HG02840 (cell line): ENCODE measurements around the gene ABCA1.

Experiments used
- ATAC-seq: cut with Tn5 transposase; IDR thresholded peaks from one replicate; pipeline ENCODE4 v1.9.1; 2021; ENCODE audit warnings: mild to moderate bottlenecking, moderate library complexity, moderate number of reproducible peaks; ENCODE audit not compliant: unreplicated experiment, low FRiP score

Gene ABCA1

DNA sequence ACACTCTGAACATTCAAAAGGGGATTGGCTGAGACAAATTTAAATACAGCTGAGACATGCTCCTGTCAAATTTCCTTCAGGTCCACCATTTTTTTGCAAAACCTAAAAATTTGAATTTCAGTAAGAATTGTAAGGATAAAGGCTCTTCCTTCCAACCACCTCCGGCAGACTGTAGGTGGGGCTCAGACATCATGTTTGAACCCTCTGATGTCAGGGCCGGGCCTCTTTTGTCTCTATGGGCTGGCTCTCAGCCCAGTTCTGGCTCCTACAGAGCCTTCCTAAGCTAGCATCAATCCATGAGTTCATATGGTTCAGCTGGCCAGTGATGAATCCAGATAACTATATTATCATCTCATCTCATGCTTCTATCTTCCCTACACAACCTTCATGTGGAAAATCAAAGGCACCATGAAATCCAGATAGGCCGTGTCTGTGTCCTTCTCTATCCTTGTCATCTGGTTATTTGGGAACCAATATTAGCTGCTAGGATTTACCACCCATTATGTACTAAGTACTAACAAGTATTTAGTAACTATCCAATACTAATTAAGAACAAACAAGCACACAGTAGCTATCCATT, 119.8 kb downstream of the ABCA1 start:
- ATAC-seq = no peak

DNA sequence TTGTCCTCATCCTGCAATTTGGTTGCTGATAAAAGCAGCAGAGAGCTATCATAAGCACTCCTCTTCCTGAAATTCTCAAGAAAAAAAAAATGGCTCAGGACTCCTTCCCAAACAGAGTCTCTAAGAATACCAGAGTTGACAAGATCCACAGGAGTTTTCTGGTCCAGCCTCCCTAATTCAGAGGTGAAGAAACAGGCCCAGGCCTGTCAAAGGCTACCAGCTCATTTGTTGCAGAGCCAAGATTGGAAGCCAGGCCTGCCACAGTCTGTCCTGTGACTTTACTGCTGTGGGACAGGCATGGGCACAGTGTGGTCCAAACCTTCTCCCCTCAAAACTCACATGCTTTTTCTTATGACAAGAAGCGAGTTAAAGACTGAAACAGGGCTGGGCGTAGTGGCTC, 122.5 kb downstream of the ABCA1 start:
- no peak for ATAC-seq

DNA sequence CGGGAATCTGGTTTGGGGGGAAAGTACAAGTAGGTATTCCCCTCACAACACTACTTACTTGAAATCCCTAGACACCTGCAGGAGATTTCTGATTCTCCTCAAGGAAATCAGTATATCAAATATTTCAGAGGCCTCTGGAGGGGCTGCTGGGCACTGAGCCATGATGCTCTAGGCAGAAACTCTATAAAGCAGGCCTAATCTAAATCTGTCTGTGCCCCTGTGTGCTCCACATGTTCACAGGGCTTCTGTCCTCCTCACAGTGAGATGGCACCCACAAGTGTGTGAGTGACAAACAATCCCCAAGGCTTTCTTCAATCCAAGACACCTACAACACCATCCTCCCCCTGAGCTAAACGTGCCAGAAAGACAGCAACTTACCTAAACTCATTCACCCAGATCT, 125.0 kb downstream of the ABCA1 start:
- ATAC-seq = no peak

DNA sequence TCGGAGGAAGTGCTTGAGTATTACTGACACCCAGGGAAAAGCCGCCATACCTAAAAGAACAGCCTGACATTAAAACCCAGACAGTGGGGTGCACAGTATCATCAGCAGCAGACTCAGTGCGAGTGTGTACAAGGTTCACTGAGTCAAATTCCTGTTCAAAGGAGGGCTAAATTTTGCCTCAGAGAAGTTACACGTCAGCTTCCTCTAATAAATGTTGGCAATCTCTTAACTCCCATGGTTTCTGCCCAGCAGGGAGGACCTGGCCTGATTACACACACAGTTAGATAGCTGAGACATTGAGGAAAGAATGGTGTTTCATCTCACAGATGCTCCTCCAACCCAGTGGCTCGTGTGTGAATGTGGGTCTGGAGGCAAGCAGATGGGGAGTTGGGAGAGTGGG, 125.8 kb downstream of the ABCA1 start:
- ATAC-seq = no peak

DNA sequence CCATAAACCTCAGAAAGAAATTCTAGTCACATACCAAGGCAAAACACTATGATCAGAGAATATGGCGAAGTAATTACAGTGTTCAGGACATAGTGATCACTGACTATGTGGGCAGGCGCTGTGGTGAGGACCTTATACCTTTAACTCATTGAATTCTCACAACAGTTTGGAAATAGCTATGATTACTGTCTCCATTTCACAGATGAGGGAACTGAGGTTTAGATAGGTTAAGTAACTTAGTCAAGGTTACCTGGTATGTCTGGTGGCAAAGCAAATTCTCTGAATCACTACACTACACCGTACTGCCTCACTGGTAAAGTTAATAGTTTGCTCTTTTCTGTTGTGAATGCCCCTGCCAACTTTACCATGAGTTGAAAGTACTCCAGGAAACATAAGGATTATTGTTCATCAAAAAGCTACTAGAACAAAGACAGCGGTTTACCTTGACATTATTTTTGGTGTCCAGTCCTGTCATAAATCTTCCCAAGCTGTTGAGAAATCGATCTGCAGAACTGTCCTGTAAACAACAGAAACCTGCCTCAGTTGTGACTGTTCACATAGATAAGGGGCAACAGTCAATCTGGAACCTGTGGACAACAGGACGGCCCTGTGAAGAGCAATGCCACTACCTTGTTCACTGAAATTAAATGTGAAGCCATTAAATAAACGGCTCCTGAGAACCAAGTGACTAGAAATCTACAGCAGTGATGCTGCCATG, 127.7 kb downstream of the ABCA1 start:
- ATAC-seq = no peak

DNA sequence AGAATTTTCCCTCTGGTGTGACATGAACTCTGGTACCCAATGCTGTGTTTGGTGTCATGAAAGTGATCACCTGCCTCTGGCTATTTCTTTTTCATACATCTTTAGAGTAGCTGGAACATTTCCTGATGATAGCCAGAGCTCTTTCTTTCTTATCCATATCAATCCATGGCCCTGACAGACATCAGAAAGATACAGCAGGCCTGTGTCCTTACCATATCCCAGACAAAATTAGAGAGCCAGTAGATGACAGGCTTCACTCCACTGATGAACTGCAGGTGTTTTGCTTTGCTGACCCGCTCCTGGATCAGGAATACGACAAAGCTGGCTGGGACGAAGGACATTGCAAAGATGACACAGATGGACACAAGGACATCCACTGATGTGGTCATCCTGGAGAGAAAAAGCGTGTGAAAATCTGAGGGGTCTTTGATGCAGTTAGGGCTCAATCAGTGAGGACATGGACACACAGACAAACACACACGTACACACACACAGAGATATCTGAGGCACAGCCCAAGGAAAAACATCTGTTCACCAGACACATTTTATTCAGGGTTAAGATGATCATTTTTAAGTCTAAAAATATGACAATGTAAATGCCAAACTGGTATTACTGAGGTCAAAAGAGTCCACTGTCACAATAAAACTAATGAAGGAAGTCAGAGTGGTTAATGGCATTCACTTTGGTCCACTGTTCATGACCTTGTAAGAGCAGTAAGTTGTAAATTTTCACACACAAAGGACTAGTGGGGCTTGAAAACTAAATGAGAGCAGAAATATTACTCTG, 129.6 kb downstream of the ABCA1 start:
- no peak for ATAC-seq

DNA sequence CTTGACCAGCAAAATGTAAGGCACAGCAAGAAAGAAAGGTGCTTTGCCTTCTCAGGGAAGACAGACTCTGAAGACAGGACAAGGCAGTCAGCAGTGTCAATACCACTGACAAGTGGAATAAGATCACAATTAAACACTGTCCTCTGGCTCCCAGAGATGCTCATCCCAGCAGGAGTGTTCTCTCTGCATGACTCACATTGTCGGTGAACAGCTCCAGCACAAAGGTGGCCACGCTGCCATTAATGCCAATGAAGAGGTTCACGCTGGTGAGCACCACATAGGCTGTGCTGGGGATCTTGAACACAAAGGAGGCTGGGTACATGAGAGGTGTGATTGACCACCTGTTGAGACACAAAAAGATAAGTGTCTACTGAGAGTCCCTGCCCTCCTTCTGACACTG, 132.1 kb downstream of the ABCA1 start:
- ATAC-seq = no peak

DNA sequence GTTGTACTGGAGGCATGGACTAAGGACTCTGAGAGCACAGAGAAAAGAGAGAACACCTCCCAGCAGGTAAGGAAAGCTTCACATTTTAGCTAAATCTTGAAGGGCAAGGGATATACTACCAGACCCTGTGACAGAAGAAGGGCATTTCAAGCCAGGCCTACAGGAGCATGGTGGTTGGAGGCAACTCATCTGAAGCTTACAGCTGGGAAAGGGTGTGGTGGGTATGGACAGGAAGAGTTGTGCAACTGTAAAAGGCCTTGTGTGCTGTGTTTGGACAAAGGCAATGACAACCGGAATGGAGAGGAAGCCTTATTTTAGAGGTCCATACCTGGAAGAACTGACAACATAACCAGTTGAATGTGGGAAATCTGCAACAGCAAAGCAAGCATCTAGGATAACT, 132.9 kb downstream of the ABCA1 start:
- no peak for ATAC-seq

DNA sequence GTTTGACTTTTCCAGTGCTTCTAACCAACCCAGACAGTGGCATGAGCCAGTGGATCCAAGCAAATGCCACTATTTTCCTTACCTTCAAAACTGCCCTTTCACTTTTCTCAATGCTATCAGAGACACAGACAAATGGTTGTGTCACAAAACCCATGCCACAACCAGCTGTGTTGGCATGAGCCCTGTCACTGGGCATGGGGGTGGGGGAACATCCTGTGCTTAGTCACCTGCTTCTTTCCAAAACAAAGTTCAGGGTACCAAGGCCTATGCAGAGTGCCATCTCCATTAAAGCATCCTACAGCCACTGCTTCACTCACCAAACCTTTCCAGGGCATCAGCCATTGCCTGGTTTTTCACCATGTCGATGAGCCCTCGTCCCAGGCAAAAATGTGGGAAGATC, 133.9 kb downstream of the ABCA1 start:
- ATAC-seq = no peak

DNA sequence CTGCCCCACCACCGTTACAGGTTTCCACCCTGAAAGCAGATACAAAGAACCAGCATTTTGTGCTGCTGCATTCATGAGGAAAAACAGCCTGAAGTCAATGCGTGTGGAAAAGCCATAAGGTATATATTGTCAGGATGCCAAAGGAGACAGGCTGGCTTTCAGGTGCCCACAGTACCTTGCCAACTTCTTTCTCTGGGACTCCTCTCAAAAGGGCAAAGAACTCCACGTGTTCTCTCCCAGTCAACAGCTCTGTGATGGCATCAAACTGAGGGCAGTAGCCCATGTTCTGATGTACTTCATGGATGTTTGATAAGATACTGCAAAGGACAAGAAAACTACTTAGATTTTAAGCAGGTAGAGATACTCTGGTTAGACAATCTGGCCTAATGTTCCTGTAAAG, 139.7 kb downstream of the ABCA1 start:
- no peak for ATAC-seq

DNA sequence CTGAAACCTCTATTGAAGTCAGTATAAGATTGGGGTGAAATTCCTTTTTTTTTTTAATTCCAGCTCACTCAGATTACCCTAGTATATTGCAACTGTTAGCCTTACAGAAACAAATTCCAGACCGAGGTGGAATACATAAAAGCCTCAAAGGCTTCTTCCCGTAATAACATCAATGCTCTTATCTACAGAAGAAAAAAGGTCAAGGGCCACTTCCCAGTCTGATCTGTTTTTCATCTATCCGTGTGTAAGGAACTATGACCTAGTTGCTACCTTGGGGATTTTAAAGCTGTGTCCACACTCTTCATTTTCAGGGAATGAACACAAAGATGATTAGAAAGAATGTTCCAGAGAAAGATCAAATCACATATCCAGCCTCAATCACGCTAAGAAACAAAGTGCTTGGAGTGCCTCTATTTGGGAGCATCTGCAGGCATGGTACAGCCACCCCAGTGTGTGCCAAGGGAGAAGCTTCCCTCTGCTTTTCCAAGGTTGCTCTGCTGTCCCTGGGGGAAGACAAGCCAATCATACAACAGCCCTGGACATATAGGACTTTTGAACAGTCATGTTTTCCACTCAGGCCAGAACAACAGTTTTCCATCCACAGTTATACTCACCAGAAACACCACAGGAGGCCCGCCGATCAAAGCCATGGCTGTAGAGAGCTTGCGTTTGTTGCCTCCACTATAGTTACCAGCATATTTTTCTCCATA, 140.5 kb downstream of the ABCA1 start:
- no peak for ATAC-seq

DNA sequence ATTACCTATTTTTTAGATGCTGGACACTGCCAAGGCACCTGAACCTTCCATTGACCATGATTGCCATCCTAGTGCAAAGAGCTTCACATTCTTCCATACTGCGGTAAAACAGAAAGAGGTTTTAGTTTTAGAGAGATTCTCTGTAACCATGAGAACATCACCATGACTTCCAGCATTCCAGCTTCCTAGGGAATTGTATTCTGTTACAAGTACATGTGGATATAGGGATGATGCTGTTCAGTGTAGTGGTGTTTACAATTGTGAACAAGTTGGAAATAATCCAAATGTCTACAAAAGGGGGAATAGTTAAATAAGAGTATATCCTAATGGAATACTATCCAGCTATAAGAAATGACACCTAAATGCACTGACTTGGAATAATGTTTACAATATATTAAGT, 141.7 kb downstream of the ABCA1 start:
- no peak for ATAC-seq

DNA sequence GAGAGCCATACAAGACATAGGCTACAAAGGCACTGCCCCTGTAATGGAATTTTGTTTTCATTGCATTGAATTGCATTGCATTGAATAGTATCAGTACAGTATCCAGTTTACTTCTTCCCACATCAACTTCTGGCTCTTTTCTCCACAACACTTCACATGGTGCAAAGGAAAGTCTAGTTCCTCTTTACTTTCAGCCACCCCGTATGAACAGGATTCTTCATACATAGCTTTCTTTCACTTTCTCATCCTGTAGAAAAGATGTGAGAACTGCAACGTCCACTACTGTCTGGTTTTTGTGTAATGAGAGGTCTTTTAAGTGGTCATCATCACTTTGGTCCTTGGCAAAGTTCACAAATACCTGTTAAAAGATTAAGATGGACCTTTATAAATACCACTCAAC, 143.9 kb downstream of the ABCA1 start:
- peak; percentile 67 for ATAC-seq

DNA sequence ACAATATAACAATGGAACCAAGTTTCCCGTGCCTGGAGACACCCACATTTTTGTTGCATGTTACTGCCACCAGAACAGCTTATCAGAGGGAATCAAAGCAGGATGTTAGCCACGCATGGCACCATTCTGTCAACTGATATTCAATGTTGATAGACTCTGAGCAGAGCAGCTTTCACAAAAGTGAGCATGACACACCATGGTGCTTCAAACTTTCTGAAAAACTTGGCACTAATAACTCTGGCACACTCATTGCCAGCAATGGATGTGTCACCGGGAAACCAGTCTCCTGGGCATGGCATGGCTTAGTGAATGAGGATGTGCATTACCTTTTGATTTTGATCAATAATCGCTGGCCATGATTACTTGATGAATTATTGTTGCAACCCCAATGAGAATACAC, 144.4 kb downstream of the ABCA1 start:
- ATAC-seq = no peak

DNA sequence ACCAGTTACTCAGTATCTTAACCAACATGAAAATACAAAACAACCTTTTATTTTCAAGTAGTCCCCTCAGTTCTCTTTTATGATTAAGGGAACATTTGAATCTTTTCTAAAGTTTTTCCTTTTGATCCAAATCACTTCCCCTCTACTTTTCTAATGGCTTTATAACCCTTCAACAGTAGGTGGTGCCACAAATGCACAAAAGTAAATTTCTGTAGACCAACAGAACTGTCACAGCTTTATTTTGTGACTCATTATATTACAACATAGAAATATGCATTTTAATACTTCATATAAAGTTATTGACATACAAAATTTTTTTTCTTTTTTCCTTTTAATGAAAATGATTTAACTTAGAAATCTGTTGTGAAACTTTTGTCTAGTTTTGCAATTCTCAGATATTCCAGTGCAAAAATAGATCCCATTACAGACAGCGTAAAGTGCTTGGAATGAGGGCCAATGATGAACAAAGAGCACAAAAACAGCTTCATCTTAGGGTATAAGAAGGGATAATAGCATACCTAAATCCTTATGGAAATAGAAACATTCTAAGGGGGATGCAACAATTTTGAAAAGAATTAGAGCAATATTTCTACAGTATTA, 147.1 kb downstream of the ABCA1 start:
- ATAC-seq = no peak

DNA sequence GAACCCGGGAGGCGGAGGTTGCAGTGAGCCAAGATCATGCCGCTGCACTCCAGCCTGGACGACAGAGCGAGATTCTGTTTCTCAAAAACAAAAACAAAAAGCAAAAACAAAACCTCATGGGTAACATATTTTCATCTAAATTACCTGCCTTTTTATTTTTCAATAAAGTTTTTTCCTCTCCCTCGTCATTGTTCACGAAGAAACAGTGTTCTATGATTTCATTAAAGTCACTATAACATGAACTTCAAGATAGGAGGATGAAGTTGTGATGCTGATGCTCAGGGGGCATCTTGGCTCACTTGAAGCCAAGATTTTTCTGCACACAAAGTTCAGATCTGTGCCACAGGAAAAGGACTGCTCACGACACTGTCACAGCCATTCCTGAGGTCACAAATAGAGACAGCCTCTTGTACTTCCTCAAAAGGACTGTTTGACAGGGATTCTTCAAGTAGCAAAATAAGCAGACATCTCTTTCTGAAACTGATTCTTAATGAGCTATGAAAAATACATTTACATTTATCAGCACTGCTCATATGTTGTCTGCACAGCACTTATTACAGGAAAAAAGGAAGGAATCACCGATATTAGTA, 147.9 kb downstream of the ABCA1 start:
- ATAC-seq = no peak

DNA sequence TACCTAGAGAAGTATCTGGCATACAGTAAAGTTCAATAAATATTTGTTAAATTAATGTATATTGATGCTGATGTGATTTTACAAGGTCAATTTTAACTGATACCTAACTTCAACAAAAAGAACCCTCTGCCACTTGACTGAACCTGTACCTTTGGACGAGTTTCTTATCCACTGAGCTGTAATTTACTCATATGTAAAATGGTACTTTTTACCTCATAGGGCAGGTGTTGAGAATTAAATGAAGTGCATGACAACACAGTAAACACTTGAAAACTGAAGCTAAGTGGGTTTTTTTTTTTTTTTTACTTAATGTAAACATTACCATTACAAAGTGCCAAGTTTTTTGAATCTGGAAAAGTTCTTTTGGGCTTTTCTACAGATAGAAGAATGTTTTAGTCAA, 148.6 kb downstream of the ABCA1 start:
- no peak for ATAC-seq

DNA sequence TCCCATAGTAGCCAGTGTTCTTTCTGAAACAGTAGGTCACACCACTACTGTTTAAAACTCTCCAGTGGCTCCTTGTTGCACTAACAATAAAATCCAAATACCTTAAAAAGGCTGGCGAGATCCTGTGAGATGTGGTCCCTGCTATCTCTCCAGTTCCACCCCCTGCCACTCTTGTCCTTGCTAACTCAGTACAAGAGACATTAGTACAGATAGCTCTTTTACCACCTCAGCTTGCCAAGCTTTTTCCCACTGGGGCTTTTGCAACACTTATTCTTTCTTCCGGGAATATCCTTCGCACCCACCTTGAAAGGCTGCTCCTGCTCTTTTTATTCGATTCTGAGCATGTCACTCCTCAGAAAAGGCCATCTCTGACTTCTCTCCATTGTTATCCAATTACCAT, 149.2 kb downstream of the ABCA1 start:
- ATAC-seq = no peak

DNA sequence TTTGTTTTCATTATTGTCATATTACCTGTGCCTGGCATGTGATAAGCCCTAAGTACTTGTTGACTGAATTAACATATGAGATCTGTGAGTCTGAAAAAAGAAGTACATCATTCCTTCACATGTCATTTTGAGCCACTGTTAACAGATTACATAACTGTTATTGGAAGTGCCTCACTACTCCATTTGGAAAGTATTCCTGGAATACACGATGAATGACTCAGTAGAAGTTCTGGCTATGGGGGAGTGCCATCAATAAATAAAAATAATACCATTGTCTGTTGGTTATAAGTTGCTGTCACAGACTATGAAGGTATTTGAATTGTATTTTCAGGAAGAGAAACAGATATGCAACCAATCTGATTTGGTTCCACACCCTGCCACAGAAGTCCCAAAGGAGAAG, 151.2 kb downstream of the ABCA1 start:
- ATAC-seq = no peak

DNA sequence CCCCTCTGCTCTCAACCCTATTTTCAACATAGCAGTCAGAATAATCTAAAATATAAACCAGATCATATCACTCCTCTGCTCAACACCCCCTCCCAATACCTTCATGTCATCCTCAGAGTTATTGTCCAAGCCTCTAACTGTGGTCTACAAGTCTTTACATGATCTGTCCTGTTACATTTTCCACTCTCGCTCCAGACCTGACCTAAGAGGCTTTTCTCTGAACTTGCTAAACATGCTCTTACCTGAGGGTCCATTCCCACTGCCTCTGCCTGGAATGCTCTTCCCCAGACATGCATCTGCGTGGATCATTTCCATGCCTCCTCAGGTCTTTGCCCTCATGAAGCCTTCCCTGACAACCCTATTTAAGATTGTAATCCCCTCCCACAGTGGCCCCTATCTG, 152.0 kb downstream of the ABCA1 start:
- ATAC-seq = no peak

DNA sequence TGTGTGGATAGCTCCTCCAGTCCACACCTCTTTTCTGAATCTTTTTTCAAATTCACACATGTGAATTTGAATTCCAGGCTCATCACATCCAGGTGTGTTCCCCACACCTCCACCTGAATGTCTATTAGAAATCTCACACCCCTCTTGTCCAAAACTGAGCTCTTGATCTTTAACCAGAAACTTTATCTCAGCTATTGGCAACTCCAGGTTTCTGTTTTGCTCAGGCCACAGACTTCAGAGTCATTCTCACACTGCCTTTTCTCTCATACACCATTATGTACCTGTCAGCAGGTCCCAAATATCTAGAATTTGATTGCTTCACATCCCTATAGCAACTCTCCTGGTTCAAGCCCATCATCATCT, 152.4 kb downstream of the ABCA1 start:
- peak; percentile 55 for ATAC-seq
